Endothelial cell (in vitro differentiated cells): ENCODE results near the gene RIC8B. TPM values are rescaled to one million over a fixed set of nuclear protein-coding genes. Genes with fewer than 3 reads are reported as not detected.

ENCODE experiments used
- DNase-seq: peaks from one replicate; pipeline ENCODE4 v3.0.0; 2021; ENCODE audit warnings: low spot score
- H3K27ac Mint-ChIP-seq: one replicate; pipeline ENCODE4 v1.8.0; 2021; ENCODE audit warnings: mixed read lengths, inconsistent platforms; ENCODE audit not compliant: unreplicated experiment
- H3K27me3 Mint-ChIP-seq: one replicate; pipeline ENCODE4 v1.8.0; 2021; ENCODE audit warnings: mild to moderate bottlenecking, moderate library complexity, mixed read lengths, inconsistent platforms; ENCODE audit not compliant: unreplicated experiment
- H3K36me3 Mint-ChIP-seq: one replicate; pipeline ENCODE4 v1.8.0; 2021; ENCODE audit warnings: mild to moderate bottlenecking, low read depth, mixed read lengths, inconsistent platforms; ENCODE audit not compliant: unreplicated experiment
- H3K4me1 Mint-ChIP-seq: one replicate; pipeline ENCODE4 v1.8.0; 2021; ENCODE audit warnings: mild to moderate bottlenecking, mixed read lengths, inconsistent platforms; ENCODE audit not compliant: unreplicated experiment
- H3K4me3 Mint-ChIP-seq: one replicate; pipeline ENCODE4 v1.8.0; 2021; ENCODE audit warnings: mild to moderate bottlenecking, mixed read lengths, inconsistent platforms; ENCODE audit not compliant: unreplicated experiment
- H3K9me3 Mint-ChIP-seq: one replicate; pipeline ENCODE4 v1.8.0; 2021; ENCODE audit warnings: mixed read lengths, inconsistent platforms; ENCODE audit not compliant: unreplicated experiment
- CTCF ChIP-seq: fragments of 200-600 bp; sonication (generic); IDR thresholded peaks from one replicate; pipeline ENCODE4 v1.5.0; 2021; ENCODE audit warnings: antibody characterized with exemption; ENCODE audit not compliant: unreplicated experiment
- total RNA-seq: library from RNA; stranded (reverse); fragmentation: NEBNext Ultra II Directional; extraction: Animal tissue kit (Norgen Biotek cat#: 25700); gene quantifications from one replicate; pipeline ENCODE4 v1.2.1, GENCODE V29; 2021; ENCODE audit not compliant: unreplicated experiment

The RIC8B gene
- total RNA-seq, 1 donor from 2014 or later: 14.0 TPM

- no peak for DNase-seq
- Mint-ChIP-seq H3K27me3 (peaks cover 9% of the 10 kb centered on the region), H3K27ac (no peak overlapping the region), H3K4me3 (peak overlapping the region; percentile 34), H3K36me3 (peaks cover 3% of the 10 kb centered on the region), H3K9me3 (no peaks in the 10 kb centered on the region), H3K4me1 (peaks cover 5% of the 10 kb centered on the region)
- no peak for TF ChIP-seq CTCF
Observed at GRCh38 chr12:106750524-106750923, 24.0 kb upstream of the RIC8B start.

- Mint-ChIP-seq H3K4me1 (no peaks in the 10 kb centered on the region), H3K36me3 (no peaks in the 10 kb centered on the region), H3K27ac (no peak overlapping the region), H3K9me3 (no peaks in the 10 kb centered on the region), H3K27me3 (peaks cover 7% of the 10 kb centered on the region), H3K4me3 (no peak overlapping the region)
- no peak for DNase-seq
- no peak for TF ChIP-seq CTCF
Observed at GRCh38 chr12:106753526-106753925, 21.0 kb upstream of the RIC8B start.

GRCh38 chr12:106754331-106754730 is 20.2 kb upstream of the RIC8B start:
- DNase-seq: no peak
- peaks cover 7% of the 10 kb centered on the region for H3K27me3 Mint-ChIP-seq
- H3K4me3 Mint-ChIP-seq: no peak overlapping the region
- TF ChIP-seq CTCF: no peak
- no peaks in the 10 kb centered on the region for H3K36me3 Mint-ChIP-seq
- no peaks in the 10 kb centered on the region for H3K4me1 Mint-ChIP-seq
- H3K9me3 Mint-ChIP-seq: no peaks in the 10 kb centered on the region
- H3K27ac Mint-ChIP-seq: no peak overlapping the region

GRCh38 chr12:106757623-106758348 is 16.7 kb upstream of the RIC8B start:
- no peak for DNase-seq
- Mint-ChIP-seq H3K9me3 (no peaks in the 10 kb centered on the region), H3K36me3 (no peaks in the 10 kb centered on the region), H3K27me3 (peaks cover 5% of the 10 kb centered on the region), H3K27ac (no peak overlapping the region), H3K4me3 (no peak overlapping the region), H3K4me1 (peaks cover 6% of the 10 kb centered on the region)
- TF ChIP-seq CTCF: no peak

GRCh38 chr12:106758349-106759110 is 16.0 kb upstream of the RIC8B start:
- Mint-ChIP-seq H3K36me3 (no peaks in the 10 kb centered on the region), H3K27me3 (peaks cover 5% of the 10 kb centered on the region), H3K27ac (no peak overlapping the region), H3K4me3 (no peak overlapping the region), H3K9me3 (no peaks in the 10 kb centered on the region), H3K4me1 (peaks cover 6% of the 10 kb centered on the region)
- no peak for DNase-seq
- TF ChIP-seq CTCF: no peak
